Testis (tissue), 2 donors: Measurements from ENCODE around the gene NLGN1.

Experiments used
- POLR2A ChIP-seq: fragments of 450-650 bp; IDR thresholded peaks from one replicate; pipeline ENCODE4 v1.6.1; 2017; ENCODE audit warnings: antibody characterized with exemption, mild to moderate bottlenecking, moderate library complexity
- TF ChIP-seq, protein P1 (sequence below), 3 experiments: fragments of 450-650 bp in 2 of 3; fragments of 200-600 bp in 1 of 3; sonication (generic) in 1 of 3; IDR thresholded peaks; one replicate each; pipeline ENCODE4 v1.5.1; 2016 to 2019; ENCODE audit warnings: antibody characterized with exemption in 3 of 3, mild to moderate bottlenecking in 2 of 3, moderate library complexity in 1 of 3

DNA sequence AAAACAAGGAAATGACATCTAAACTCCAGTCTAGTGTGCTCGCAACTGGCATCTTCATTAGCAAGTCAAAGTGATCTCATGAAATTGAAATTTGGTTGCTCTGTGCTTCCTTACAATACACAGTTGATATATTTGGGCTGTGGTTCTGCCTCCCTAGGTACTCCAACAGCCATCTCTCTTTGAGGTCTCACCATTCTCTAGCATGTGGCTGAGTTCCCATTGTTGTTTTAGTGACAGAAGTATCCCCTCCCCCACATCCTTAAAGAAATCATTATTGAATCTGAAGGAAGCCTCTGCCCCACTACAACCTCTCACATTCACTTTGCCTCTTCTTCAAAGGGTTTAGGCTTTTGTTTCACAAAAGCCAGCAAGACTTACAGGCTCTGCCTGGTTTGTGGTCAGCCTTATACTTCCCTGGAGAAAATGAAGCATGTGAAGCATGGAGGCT is 516.5 kb downstream of the NLGN1 start:
- TF ChIP-seq, protein P1, sequence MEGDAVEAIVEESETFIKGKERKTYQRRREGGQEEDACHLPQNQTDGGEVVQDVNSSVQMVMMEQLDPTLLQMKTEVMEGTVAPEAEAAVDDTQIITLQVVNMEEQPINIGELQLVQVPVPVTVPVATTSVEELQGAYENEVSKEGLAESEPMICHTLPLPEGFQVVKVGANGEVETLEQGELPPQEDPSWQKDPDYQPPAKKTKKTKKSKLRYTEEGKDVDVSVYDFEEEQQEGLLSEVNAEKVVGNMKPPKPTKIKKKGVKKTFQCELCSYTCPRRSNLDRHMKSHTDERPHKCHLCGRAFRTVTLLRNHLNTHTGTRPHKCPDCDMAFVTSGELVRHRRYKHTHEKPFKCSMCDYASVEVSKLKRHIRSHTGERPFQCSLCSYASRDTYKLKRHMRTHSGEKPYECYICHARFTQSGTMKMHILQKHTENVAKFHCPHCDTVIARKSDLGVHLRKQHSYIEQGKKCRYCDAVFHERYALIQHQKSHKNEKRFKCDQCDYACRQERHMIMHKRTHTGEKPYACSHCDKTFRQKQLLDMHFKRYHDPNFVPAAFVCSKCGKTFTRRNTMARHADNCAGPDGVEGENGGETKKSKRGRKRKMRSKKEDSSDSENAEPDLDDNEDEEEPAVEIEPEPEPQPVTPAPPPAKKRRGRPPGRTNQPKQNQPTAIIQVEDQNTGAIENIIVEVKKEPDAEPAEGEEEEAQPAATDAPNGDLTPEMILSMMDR (IDR thresholded peaks at IDR 0.05), result no peak
- no peak for TF ChIP-seq POLR2A
